K562 (cell line): ENCODE results near the gene PDCD10. TPM values are rescaled to one million over a fixed set of nuclear protein-coding genes. Genes with fewer than 3 reads are reported as not detected.

ENCODE experiments used
- ATF6 ChIP-seq: sonication (generic); formaldehyde crosslinking; IDR thresholded peaks from 2 replicates; pipeline ENCODE4 v1.4.0; 2020; ENCODE audit warnings: mild to moderate bottlenecking, missing genetic modification reagents
- CEBPG ChIP-seq, 3 experiments: fragments of 200-800 bp in 1 of 3; sonication (Bioruptor generic) in 1 of 3; sonication (generic) in 1 of 3; formaldehyde crosslinking in 1 of 3; IDR thresholded peaks in 2 of 3; conservative IDR thresholded peaks in 1 of 3; 2 replicates each; pipeline versions ENCODE4 v1.6.1 to v1.8.0; 2016 to 2022; ENCODE audit warnings: missing compliant biosample characterization in 2 of 3, missing genetic modification characterization in 2 of 3, mild to moderate bottlenecking in 1 of 3, missing genetic modification reagents in 1 of 3
- GTF2A2 ChIP-seq: IDR thresholded peaks from 2 replicates; pipeline ENCODE4 v1.6.1; 2016; ENCODE audit warnings: mild to moderate bottlenecking, missing genetic modification characterization, missing compliant biosample characterization
- HDAC1 ChIP-seq, 2 experiments: fragments of 450-650 bp; IDR thresholded peaks; 2 replicates each; pipeline ENCODE4 v1.6.1; 2016 to 2017; ENCODE audit warnings: inconsistent platforms in 1 of 2, mild to moderate bottlenecking in 1 of 2, moderate library complexity in 1 of 2
- LARP7 ChIP-seq: fragments of 450-650 bp; IDR thresholded peaks from 2 replicates; pipeline ENCODE4 v1.6.1; 2016
- NCOA1 ChIP-seq: fragments of 450-650 bp; IDR thresholded peaks from 2 replicates; pipeline ENCODE4 v1.6.1; 2016; ENCODE audit warnings: low read depth
- TAF9B ChIP-seq: fragments of 450-650 bp; IDR thresholded peaks from 2 replicates; pipeline ENCODE4 v1.6.1; 2018; ENCODE audit warnings: mild to moderate bottlenecking; ENCODE audit not compliant: partially characterized antibody
- polyA plus RNA-seq, 8 experiments: library from polyadenylated mRNA; depleted of rRNA in 4 of 8; stranded (reverse) in 5 of 8; unstranded in 3 of 8; fragments of >200 nt; fragmentation: Nextera tagmentation in 2 of 8; fragmentation: Illumina TruSeq in 1 of 8; extraction: Ambion mirVana in 2 of 8; extraction: Trizol in 1 of 8; gene quantifications; 2 replicates each; pipeline versions ENCODE4 v1.2.1 to v1.2.3, GENCODE V29; 2011 to 2014; ENCODE audit warnings: inconsistent platforms in 1 of 8, missing spikeins in 1 of 8
- total RNA-seq, 7 experiments: library from RNA; depleted of rRNA in 6 of 7; stranded (reverse); fragments of >200 nt in 6 of 7; fragmentation: Illumina TruSeq in 2 of 7; extraction: Trizol in 2 of 7; gene quantifications; 2 replicates each; pipeline versions ENCODE4 v1.2.1 to v1.2.3, GENCODE V29; 2011 to 2021; ENCODE audit warnings: low replicate concordance in 1 of 7
- TF ChIP-seq, protein P1 (sequence below): IDR thresholded peaks from 3 replicates; pipeline ENCODE4 v1.6.1; 2011; ENCODE audit warnings: borderline replicate concordance, mild to moderate bottlenecking; ENCODE audit not compliant: insufficient read length, insufficient read depth
- TF ChIP-seq, protein P2 (sequence below): fragments of 250-450 bp; sonication (Bioruptor Pico); IDR thresholded peaks from 2 replicates; pipeline ENCODE4 v1.6.1; 2021; ENCODE audit warnings: mild to moderate bottlenecking
- TF ChIP-seq, protein P3 (sequence below): sonication (generic); formaldehyde crosslinking; IDR thresholded peaks from 2 replicates; pipeline ENCODE4 v1.9.0; 2022; ENCODE audit warnings: mild to moderate bottlenecking, missing genetic modification reagents
- TF ChIP-seq, protein P4 (sequence below): fragments of 450-650 bp; formaldehyde crosslinking; IDR thresholded peaks from 2 replicates; pipeline ENCODE4 v1.4.0; 2020; ENCODE audit warnings: mild to moderate bottlenecking

PDCD10 gene
- total and polyA plus RNA-seq, 9 of the 15 experiments (the other 6 are each of a cell fraction or from before 2014, with no cell fraction given): 121 to 476 (median 232) TPM

- no peak for TF ChIP-seq NCOA1
- no peak for TF ChIP-seq TAF9B
- TF ChIP-seq ATF6 (CRISPR knock-in tag): no peak
- TF ChIP-seq HDAC1 (IDR thresholded peaks at IDR 0.05): no peak
- no peak for TF ChIP-seq LARP7
- TF ChIP-seq GTF2A2: no peak
- TF ChIP-seq CEBPG (CRISPR knock-in tag; IDR thresholded peaks at IDR 0.05): no peak
- TF ChIP-seq CEBPG (tag; conservative IDR thresholded peaks at IDR 0.05 in 1 of 2, IDR thresholded peaks at IDR 0.05 in 1 of 2): no peak
- TF ChIP-seq, protein P1, sequence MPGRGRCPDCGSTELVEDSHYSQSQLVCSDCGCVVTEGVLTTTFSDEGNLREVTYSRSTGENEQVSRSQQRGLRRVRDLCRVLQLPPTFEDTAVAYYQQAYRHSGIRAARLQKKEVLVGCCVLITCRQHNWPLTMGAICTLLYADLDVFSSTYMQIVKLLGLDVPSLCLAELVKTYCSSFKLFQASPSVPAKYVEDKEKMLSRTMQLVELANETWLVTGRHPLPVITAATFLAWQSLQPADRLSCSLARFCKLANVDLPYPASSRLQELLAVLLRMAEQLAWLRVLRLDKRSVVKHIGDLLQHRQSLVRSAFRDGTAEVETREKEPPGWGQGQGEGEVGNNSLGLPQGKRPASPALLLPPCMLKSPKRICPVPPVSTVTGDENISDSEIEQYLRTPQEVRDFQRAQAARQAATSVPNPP: no peak
- TF ChIP-seq, protein P2, sequence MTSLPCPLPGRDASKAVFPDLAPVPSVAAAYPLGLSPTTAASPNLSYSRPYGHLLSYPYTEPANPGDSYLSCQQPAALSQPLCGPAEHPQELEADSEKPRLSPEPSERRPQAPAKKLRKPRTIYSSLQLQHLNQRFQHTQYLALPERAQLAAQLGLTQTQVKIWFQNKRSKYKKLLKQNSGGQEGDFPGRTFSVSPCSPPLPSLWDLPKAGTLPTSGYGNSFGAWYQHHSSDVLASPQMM (CRISPR knock-in tag): no peak
- TF ChIP-seq, protein P3, sequence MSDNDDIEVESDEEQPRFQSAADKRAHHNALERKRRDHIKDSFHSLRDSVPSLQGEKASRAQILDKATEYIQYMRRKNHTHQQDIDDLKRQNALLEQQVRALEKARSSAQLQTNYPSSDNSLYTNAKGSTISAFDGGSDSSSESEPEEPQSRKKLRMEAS (CRISPR knock-in tag): no peak
- TF ChIP-seq, protein P4, sequence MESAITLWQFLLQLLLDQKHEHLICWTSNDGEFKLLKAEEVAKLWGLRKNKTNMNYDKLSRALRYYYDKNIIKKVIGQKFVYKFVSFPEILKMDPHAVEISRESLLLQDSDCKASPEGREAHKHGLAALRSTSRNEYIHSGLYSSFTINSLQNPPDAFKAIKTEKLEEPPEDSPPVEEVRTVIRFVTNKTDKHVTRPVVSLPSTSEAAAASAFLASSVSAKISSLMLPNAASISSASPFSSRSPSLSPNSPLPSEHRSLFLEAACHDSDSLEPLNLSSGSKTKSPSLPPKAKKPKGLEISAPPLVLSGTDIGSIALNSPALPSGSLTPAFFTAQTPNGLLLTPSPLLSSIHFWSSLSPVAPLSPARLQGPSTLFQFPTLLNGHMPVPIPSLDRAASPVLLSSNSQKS (CRISPR knock-in tag): no peak
Observed at GRCh38 chr3:167716920-167717319, 17.8 kb downstream of the PDCD10 start (continued).
